WI38 (cell line): ENCODE data around the gene PDXDC1.
A peak's percentile ranks its signal among the peaks of the same experiment; 100 is the strongest.
"Not testable (repeated sequence)": the region's sequence is repeated elsewhere in the genome, so short reads cannot be mapped to it uniquely, and the experiment has no call there.

Source experiments
- H3K4me3 ChIP-seq: 2 replicates; pipeline ENCODE4 v1.5.1; 2011; ENCODE audit warnings: low read depth, mild to moderate bottlenecking, control low read depth, low read length
- TF ChIP-seq, protein P1 (sequence below): IDR thresholded peaks from 2 replicates; pipeline ENCODE4 v1.5.1; 2012; ENCODE audit warnings: low read depth, mild to moderate bottlenecking, control low read depth, low read length

The PDXDC1 gene

DNA sequence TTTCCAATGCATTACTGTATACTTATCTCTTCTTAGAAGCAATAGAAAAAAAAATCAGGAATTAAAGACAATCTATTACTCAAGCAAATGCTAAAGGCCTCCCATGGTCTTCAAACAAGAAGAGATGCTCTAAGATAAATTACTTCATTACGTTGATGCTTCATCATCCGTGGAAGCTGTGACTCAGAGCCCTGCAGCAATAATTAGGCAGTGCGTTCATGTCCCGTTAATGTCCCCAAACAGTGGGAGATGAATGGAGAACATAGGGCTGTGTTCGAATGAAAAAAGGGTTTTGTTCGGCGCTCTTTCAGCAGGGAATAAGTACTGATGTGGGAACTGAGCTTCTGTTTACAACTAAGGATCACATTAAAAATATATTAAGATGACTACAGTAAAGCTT, 15.9 kb upstream of the PDXDC1 start:
- TF ChIP-seq, protein P1, sequence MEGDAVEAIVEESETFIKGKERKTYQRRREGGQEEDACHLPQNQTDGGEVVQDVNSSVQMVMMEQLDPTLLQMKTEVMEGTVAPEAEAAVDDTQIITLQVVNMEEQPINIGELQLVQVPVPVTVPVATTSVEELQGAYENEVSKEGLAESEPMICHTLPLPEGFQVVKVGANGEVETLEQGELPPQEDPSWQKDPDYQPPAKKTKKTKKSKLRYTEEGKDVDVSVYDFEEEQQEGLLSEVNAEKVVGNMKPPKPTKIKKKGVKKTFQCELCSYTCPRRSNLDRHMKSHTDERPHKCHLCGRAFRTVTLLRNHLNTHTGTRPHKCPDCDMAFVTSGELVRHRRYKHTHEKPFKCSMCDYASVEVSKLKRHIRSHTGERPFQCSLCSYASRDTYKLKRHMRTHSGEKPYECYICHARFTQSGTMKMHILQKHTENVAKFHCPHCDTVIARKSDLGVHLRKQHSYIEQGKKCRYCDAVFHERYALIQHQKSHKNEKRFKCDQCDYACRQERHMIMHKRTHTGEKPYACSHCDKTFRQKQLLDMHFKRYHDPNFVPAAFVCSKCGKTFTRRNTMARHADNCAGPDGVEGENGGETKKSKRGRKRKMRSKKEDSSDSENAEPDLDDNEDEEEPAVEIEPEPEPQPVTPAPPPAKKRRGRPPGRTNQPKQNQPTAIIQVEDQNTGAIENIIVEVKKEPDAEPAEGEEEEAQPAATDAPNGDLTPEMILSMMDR = no peak
- H3K4me3 ChIP-seq = no peak overlapping the region

DNA sequence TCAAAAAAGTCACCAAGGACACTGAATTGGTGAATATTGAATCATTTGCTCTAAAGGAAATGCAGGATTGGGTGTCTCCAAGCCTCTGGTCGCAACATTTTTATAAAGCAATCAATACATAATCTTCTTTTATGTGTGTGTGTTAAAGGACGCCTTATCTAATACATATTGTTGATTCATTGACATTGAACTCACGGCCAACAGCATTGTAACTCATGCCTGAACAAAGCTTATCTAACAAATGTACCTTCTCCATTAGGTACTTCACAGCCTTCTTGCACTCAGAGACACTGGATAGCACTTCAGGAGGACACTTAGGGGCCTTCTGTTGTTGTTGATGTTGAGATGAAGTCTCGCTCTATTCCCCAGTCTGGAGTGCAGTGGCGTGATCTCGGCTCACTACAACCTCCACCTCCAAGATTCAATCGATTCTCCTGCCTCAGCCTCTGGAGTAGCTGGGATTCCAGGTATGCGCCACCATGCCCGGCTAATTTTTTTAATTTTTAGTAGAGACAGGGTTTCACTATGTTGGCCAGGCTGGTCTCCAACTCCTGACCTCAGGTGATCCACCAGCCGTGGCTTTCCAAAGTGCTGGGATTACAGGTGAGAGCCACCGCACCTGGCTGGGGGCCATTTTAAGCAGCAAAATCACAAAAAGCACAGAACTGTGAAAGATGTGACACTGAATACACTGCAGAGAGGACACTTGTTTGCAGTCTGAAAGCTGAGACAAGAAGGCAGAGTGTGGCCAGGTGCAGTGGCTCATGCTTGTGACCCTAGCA, 13.2 kb upstream of the PDXDC1 start:
- no peak overlapping the region for H3K4me3 ChIP-seq
- TF ChIP-seq, protein P1 = no peak

DNA sequence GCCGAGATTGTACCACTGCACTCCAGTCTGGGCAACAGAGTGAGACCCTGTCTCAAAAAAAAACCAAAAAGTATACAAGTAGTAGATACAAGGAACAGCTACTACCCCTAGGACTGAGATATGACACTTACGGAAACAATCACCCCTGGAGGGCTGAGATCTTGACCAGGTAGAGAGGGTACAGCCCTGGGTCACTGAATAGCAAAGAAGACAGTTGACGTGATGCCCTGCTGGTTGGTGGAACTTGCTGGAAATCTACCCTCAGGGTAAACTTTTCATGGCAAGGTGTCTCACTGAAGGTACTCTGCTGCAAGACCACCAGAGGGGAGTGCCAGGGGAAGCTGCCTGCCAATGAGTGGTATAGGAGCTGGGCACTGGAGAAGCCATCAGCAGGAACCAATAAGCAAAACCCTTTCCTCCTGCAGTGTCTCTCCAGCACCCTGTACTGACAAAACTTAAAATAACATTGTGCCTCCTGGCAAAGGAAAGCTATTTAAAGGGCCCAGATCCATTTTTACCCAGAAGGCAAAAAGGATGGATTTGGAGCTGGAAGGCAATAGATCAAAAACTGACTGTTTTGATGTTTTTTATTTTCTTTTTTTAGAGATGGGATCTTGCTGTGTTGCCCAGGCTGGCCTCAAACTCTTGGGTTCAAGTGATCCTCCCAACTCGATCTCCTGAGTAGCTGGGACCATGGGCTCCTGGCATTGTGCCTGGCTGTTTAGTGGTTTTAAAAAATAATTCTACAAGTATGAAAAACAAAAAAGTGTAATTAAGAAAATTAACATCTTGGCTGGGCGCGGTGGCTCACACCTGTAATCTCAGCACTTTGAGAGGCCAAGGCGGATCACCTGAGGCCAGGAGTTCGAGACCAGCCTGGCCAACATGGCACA, 11.3 kb upstream of the PDXDC1 start:
- H3K4me3 ChIP-seq = no peak overlapping the region
- TF ChIP-seq, protein P1 = no peak

DNA sequence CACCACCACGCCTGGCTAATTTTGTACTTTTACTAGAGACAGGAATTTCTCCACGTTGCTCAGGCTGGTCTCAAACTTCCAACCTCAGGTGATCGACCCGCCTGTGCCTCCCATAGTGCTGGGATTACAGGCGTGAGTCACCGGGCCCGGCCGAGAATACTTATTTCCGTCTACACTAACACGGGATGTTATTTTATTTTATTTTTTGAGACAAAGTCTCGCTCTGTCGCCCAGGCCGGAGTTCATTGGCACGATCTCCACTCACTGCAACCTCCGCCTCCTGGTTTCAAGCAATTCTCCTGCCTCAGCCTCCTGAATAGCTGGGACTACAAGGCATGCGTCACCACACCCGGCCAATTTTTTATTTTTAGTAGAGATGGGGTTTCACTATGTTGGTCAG, 9.5 kb upstream of the PDXDC1 start:
- no peak overlapping the region for H3K4me3 ChIP-seq
- TF ChIP-seq, protein P1 = no peak

DNA sequence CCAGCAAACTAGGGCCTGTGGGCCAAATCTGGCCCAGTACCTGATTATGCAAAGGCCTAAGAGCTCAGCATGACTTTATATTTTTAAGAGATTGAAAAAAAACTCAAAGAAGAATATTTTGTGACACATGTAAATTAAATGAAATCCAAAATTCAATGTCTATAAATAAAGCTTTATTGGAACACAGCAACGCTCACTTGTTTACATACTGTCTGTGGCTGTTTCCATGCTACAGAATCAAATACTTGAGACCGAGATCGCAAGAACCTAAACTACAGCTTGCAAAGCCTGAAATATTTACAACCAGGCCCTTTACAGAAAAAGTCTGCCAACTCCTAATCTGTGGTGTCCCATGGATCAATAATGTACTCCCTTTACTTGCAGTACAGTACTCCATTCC, 5.0 kb upstream of the PDXDC1 start:
- H3K4me3 ChIP-seq = not testable (repeated sequence)

DNA sequence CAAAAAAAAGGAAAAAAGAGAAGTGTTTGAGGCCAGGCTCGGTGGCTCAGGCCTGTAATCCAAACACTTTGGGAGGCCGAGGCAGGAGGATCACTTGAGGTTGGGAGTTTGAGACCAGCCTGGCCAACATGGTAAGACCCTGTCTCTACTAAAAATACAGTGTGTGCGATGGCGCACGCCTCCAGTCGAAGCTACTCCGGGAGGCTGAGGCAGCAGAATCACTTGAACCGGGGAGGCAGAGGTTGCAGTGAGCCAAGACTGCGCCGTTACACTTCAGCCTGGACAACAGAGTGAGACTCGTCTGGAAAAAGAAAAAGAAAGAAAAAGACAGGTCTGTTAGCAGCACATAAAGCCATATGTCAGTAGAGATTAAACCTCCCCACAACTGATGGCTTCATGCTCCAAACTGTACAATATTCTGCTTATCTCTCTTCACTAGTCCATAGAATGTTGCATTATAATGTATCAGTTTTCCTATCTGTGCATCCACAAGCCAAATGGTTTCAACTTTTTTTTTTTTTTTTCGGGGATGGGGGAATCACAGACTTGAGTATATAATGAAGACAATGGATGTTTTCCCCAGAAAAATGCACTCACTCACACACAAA, 3.1 kb upstream of the PDXDC1 start:
- H3K4me3 ChIP-seq = not testable (repeated sequence)

DNA sequence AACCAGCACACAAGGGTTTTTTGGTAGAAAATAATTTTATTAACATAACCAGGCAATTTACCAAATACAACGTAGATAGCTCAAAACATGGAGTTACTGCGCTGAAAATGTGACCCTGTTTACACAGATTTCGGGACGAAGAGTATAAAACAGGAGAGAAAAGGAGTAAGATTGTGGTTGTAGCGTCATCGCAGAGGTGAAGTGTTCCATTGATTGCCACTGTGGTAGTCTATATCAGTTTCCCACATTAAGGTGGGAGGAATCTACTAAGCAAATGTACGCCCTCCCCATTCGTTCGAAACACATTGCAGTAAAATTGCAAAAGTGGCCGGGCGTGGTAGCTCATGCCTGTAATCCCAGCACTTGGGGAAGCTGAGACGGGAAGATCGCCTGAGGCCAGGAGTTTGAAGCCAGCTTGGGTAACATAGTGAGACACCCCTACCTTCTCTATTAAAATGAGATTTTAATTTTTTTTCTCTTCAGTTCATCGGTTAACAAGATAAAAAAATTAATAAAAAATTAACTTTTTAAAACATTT, 972 bp upstream of the PDXDC1 start:
- peak overlapping the region; percentile 92; the same call in 1 of the 2 replicates for H3K4me3 ChIP-seq

DNA sequence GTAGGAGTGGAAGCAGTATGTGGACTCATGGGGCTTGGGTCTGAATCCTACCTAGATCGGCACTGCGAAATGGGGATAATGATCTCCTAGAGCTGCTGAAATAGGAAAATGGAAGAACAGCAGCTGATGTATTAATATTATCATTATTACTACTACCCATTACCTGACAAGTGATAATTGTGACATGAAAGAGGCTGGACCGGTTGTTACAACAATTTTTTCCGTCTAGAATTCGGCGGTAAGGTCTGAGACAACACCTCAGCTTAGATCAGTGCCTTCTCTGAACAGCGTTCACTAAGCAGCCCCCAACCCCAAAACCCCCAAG, 533 bp upstream of the PDXDC1 start:
- H3K4me3 ChIP-seq = peak overlapping the region; percentile 92

DNA sequence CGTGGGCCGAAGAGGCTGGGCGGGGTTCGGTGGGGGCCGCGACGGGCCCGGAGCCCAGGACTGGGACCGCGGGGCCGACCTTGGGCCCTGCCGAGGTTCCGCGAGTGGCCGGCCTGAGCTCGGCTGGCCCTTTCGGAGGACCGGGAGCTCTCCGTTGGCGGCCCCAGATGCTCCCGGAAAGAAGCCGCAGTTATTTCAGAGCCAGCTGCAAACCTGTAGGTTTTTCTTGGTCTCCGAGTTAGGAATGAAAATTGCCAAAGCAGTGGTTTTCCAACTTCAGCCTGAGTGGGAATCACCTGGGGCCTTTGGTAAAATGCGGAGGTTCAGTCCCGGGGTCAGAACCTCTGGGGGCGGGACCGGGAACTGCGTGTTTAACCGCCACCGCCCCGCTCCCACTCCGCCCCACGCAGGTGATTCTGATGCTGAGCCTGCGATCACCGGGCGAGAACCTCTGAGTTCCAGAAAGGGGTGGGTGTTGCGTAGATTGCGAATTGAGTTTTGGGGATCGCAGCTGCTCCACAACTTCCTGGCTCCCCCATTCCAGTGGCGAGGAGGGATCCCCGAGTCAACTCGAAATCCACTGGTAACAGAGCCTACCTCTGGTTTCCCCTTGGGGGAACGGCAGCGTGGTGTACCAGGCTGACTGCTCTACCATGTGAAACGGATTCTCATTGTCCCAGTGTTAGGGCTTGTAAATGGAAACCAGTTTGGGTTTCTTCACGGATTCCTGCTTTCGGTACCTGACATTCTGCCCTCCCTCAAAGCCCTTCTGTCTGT, 780 bp downstream of the PDXDC1 start:
- H3K4me3 ChIP-seq = peak overlapping the region; percentile 92

DNA sequence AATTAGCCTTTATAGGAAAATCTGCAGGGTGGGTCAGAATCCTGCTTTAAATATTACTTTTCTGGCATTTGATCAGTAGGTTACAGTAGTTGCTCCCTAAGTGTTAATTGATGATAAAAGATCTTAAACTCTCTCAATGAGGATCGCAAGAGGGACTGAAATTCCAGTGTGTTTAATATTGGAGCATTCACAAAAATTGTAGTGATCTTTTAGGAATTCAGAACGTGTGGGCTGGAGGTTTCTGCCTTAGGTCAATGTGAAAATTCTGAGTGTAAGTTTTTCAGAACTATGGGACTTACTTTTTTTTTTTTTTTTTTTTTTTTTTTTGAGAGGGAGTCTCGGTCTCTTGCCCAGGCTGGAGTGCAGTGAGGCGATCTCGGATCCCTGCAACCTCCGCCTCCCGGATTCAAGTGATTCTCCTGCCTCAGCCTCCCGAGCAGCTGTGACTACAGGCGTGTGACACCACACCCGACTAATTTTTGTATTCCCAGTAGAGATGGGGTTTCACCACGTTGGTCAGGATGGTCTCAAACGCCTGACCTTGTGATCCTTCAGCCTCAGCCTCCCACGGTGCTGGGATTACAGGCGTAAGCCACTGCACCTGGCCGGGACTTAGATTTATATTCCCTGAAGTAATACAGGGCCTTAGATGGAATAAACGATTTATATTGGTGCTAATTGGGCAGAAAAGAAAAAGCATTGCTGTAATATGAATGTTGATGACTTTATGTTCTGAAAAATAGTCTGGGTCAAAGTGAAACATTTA, 2.3 kb downstream of the PDXDC1 start:
- not testable (repeated sequence) for H3K4me3 ChIP-seq

DNA sequence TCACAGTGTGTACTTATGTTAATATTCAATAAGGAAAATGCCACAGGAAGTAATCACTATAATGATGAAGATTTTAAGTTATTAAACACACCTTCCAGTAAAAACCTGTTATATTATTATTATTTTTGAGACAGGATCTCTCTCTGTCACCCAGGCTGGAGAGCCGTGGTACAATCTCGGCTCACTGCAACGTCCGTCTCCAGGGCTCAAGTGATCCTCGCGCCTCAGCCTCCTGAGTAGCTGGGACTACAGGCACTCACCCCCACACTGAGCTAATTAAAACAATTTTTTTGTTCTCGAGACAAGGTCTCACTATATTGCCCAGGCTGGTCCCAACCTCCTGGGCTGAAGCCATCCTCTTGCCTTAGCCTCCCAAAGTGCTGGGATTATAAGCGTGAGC, 3.5 kb downstream of the PDXDC1 start:
- H3K4me3 ChIP-seq = not testable (repeated sequence)

DNA sequence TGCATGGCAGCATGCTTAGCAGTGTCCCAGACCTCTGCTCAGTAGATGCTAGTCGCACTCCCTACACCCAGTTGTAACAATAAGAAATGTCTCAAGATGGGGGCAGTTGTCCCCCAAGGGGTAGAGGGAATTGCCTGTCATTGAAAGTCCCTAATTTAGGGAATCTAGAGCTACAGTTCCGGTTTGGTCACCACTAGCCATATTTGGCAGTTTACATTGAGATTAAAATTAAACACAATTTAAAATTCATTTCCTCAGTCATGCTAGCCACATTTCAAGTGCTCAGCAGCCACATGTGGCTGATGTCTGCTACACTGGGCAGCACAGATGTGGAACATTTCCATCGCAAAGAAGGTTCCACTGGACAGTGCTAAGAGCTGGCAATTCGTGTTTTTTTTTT, 4.1 kb downstream of the PDXDC1 start:
- not testable (repeated sequence) for H3K4me3 ChIP-seq

DNA sequence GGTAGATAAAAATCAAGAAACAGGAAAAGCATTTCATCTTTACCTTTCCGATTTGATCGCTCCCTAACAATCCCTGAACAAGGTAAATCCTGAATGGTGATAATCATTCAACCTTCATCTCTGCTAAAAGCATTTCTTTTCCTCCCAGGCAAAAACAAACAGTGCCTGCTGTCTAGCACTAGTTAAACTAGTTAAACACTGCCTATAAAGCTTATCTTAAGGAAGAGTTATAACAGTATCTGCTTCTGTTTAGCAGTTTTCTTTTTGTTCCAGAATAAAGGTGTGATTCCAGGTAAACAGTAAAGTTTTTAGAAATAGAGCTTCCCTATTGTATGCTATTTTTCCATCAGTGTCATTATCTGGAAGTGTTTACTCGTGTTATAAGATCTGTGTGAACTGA, 6.4 kb downstream of the PDXDC1 start:
- not testable (repeated sequence) for H3K4me3 ChIP-seq
